Fibroblast of peridontal ligament (primary cell): ENCODE measurements around the gene CTIF.

Experiments
- DNase-seq: peaks from one replicate; pipeline ENCODE4 v3.0.0-alpha.2; 2010; ENCODE audit errors: extremely low read depth

The CTIF gene

DNA sequence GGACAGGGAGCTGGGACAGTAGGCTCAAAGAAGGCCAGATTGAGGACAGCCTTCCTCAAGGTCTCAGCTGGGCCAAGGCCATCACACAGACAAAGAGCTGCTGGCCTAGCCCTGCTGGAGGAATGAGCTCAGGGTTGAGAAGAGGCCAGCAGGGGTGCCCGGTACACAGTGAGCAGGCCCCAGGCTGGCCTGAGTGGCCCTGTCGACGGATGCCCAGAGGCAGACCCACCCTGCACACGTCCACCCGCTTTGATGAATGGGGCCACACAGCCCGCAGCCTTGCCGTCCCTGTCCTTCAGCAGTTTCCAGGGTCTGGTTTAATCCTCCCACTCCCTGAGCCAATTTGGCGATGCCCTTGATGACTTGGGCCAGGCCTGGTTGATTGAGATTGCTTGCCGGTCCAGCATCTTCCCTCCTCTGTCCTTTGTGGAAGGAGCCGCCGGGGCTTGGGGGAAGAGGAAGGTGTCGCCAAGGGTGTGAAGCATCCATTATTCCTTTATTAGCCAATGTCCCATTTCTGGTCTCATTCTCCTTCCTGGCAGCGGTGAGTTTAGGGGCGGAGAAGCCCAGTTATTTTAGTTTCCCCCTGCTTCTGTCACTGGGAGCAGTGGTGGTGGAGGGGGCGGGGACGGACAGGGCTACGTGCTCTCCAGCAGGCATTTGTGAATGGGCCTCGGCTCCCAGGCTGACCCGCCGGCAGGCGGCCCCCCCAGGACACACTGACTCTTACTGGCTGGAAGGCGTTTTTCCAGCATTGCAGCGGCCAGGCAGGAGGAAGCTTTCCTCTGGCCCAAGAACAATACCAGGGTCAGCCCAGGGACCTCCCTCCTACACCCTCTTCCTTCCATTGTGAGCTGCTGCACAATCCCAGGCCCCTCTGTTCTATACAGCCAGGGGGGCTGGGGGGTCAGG lies 141.8 kb downstream of the CTIF start:
- no peak for DNase-seq

DNA sequence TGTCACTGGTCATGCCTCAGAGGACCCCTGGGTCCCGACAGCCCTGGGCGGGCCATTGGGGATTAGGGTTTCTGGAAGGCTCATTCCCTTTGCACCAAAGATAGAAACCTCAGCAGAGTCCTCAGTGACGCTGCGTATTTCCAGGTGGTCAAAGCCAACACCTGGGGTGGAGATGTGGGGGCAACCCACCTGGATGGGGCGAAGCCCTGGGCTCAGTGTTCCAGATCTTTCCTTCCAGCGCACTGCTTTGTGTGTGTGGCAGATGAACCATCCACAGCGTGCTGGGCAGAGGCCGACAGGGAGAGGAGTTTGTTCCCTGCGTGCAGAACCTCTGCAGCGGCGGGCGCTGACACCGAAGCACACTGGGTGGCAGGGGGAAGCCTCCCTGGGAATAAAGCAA lies 143.9 kb downstream of the CTIF start:
- no peak for DNase-seq

DNA sequence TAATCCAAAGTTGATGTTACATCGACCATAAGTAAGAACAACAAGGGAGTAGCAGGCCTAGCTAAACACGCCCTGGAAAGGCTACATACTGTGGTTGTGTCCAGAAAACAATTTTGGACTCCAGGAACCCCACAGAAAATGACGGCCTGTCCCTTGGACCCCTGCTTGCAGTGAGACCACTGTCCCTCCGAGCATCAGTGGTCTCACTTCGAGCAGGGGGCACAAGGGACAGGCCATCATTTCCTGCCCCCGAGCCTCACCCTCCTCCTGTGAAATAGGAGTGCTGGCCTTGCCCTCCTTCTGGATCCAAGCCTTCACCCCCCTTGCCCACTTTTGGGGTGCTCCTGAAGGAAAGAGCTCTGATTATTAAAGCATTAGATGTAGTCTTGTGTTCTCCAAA lies 144.4 kb downstream of the CTIF start:
- DNase-seq, result no peak

DNA sequence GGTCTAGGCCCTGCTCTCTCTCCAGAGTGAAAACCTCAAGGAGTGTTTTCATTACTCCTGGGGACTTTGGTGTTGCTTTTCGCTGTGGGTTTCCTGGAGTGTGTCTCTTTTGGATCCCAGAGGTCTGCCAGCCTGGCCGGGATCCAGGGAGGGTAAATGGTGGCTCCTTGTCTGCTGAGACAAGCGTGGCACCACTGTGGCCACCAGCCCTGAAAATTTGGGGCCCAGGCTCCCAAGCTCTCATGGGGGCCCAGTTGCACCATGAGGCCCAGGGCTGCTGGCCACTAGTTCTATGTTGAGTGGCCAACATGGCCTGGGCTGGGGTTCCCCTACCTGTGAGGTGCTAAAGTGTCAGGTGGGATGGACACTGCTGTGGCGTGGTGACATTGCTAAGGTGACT lies 144.8 kb downstream of the CTIF start:
- DNase-seq, result no peak

DNA sequence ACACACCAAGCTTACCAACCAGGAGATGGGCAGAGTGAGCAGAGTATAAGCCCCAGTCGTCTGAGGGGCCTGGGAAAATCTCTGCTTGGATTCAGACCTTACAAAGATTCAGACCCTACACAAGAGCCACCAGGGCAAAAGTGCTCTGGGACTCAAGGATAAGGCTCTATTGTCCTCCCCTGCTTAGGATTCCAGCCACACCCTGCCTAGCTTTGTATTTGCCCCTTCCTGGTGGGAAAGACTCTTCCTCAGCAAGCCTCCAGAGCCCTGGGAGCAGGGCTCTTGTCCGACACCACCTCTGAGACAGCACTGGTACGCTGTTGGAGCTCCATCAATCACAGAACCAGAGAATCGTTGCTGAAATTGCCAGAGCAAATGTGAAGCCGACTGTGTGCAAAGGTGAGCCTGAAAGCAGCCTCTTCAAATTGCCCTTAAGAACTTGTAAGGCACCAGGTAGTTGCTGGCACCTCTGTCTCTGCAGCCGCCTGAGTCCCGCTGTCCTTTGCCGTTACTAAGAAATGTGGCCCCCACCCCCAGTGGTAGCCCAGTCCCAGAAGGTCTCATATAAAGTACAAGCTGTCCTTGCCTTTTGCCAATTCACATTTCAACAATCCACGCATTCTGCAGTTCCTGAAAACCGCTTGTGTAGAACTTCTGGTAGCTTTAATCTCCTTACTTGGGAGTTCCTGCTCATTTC lies 148.7 kb downstream of the CTIF start:
- no peak for DNase-seq

DNA sequence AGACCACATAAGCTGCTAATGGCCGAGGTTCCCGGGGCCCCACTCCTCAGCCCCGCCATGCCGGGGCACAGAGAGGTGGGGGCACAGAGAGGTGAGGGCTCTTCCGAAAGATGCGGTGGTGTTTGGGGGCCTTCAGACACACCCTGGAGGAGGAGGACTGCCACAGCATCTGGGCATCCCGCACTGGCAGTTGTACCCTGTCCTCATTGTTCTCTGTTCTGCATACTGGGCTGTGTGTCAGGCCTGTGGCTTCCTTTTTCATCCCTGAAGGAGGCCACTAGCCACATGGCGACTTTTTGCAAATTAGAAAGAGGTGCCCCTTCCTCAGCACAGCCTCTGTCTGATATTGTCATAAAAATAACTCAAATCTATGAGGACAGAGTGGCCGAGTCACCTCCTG lies 150.1 kb downstream of the CTIF start:
- no peak for DNase-seq

DNA sequence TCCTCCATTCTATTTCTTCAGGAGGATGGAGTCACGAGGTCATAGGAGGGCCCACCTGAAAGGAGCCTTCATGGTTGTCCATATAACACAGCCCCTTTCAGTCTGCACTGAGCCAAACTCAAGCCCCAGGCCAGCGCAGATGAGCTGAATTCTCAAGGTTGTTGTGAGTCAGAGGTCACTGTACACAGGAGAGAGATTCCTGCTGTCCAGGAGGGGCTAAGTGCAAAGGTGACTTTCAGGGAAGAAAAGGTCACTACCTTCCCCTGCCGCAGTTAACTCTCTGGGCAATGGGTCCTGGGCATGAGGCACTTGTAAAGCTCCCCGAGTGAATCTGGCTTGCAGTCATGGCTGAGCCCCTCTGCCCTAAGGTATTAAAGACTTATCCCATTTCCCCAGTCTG lies 150.7 kb downstream of the CTIF start:
- no peak for DNase-seq

DNA sequence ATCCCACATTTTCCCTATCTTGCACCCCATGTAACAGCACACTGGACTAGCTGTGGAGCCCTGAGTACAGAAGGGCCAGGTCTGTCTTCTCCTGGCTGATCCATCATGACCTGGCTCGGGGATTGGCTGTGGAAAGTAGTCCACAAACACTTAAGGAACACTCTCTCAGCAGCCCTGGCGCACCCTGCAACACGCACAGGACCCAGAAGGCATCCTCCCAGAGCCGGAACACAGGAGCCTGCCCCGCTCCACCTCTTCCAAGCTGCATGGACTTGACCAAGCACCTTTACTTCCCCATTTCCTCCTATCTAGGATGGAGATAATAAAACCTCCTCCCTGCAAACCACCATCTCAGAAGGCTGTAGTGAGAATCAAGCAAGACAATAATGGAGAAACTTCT lies 151.7 kb downstream of the CTIF start:
- DNase-seq, result no peak

DNA sequence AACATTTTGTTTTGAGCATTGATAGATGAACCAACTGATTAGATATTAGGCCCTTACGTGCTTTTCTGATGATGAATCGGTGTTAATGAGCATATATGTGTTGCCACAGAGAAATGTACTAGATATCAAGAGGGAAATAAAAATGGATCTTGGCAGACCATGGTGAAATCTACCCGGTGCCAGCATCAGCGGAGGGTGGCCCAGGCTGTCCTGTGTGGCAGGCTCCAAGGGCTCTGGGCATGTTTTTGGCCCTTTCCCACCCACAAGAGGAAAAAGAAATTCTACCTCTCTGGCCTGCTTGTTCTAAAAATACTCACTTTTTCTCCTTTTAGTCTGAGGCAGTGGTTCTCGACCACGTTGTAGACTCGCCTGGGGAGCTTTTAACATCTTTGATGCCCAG lies 154.2 kb downstream of the CTIF start:
- no peak for DNase-seq

DNA sequence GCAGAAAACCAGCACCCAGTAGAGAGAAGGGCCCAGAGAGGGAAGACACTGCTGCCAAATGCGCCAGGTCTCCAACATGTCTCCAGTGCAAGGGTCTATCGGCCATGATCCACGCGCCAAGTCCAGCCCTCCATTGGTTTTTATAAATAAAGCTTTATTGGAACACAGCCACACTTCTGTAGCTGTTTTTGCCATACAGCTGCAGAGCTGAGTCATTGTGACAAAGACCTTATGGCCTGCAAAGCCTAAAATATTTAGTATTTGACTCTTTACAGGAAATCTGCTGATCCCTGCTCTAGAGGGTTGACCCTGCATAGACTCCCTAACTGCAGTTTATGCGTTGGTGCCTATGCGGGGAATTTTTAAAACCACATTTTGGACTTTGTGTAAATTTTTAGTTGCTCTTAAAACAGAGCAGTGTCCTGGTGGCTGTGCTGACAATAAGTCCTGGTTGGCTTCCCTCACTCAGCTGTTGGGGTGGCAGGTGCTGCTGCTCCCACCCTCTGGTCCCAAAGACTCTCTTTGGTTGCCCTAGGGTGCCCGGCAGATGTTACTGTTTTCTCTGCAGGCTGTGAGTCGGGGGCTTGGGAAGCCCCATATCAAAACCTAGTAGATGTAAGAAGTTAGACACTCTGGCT lies 154.9 kb downstream of the CTIF start:
- peak; percentile 61 for DNase-seq

DNA sequence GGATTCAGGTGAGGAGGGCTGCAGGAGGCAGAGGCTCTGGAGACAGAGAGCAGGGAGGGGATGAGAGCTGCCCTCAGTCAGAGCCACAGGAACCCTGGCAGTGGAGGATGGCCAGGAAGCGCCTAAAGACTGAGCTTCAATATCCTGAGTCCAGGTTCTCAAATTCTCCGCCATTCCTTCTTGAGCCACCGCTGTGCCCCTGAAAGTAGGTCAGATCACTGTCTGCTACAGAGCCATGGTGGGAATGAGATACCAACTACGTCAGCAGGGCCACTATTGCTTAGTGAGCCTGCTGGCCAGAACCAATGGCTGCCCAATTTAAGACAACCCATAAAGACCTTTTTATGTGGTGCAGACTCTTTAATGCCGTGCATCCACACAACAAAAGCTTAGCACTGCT lies 155.5 kb downstream of the CTIF start:
- no peak for DNase-seq

DNA sequence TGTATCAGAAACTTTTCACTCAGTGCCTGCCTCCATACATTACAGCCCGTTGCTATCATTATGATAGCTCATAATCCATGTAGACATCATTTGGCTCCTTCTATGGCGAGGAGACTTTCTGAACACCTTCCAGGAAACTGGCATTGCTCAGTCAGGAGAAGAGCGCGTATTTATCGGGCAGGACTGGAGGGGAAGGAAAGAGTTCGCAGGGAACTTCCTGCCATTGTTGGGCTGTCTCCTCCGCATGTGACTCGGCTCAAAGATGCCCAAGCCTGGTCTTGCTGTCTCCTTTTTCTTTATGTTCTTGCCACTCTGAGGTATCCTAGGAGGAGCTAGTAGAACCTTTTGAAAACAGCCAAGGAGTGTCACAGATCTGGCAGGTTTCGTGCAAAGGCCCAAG lies 156.8 kb downstream of the CTIF start:
- no peak for DNase-seq

DNA sequence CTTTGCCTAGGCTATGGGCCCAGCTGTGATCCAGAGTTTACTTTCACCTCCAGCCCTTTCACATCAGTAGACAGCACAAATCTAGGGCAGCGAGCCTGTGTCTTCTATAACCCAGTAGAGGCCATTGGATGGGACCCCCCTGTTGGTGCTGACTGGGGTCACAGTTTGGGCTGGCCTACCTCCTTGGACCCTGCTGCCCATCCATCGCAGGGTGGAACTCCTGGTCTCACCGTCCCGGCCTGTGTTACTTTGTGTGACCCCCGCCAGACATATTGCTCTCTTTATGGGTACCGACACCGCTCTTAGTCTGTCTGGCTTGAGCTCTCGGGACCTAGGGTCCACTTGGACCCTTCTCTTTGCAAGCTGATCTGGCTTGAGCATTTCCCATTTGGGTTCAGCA lies 157.4 kb downstream of the CTIF start:
- no peak for DNase-seq

DNA sequence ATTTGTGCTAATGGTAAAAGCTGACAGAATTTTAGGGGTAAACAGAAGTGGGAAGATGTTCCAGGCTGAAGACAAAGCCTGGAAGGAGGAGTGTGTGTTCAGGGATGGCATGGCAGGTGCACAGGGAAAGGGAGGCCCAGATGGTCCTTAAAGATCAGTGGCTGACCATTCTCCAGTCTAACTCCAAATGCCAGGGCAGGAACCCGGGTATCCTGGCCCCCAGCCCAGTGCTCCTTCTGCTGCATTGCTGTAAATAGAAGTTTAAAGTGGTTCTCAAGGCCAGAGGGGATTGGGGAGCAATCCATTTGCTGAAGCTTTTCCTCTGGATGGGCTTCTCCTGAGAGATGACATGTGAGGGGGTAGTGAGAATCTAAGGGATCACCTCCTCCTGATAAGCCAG lies 158.6 kb downstream of the CTIF start:
- no peak for DNase-seq

DNA sequence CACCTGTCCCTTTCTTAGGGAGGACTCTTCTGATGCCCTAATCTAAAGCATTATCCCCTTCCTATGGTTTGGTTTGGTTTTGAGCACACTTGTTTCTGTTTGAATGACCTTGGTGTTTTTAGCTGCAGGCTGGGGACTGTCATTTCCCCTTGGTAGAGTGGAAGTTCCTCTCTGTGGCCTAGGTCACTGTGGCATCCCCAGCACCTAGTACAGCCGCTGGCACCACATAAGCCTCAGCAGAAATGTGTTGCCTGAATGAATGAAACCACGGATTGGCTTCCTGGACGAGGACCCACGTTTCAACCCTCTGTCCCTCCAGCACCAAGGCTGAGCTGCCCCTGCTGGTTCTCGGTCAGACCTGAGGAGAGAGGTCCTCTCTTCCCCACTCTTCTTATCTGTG lies 159.9 kb downstream of the CTIF start:
- no peak for DNase-seq

DNA sequence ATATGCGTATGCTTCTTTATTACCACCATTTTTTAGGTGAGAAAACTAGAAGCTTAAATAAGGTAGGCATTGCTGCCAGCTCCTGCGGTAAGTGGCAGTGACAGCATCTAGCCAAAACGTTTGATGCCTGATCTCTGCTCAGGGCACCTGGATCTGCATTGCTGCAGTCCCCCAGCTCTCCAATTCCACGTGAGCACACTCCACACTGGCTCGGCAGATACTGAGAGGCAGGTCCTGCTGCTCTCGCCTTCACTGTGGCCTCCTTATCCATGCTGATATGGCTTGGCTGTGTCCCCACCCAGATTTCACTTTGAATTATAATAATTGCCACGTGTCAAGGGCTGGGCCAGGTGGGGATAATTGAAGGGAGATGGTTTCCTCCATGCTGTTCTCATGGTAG lies 160.9 kb downstream of the CTIF start:
- no peak for DNase-seq

DNA sequence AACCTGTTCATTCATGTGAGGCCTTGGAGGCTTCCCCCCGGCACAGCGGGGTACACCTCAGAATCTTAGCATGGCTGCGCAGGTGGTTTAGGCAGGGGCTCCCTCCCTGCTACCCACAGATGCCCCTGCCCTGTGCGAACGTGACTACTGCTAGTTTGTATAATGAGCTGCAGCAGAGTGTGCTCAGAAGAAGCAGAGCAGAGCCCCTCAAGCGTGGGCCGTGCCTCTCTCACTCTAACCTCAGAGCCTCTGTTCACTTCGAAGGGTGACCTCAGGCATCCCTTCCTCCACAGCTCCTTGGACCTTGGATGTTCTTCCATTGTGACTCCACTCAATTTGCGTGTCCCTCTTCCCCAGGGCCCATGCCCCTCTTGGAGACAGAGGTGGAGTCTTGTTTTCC lies 161.6 kb downstream of the CTIF start:
- DNase-seq, result no peak

DNA sequence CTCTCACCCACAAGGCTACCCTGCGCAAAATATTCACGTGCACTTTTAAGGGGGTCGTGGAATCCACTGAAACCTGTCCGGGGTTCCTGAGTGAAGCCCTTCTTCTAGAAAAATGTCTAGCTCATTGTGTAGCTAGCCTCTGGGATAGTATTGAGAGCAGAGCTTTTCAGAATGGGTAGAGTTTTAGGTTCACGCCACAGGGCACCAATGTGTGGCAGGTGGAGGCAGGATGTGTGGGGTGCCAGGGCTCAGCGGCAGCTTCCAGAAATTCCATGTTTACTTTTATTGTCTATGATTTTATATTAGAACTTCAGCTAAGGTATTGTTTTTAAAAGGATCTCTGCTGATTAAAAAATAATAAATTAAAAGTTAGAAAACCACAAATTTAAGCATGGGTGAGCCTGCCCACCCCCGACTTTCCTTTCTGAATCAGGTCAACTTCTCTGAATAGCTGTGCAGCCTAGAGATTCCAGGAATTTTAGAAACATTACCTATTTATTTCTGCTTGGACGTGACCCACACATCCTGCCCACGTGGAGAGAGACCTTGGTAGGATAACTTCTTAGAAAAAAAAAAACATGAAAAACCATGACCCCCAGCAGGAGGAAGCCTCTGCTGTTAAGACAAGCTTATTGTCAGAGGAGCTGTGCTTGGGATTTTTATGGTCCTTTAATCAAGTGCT lies 163.7 kb downstream of the CTIF start:
- DNase-seq, result no peak

DNA sequence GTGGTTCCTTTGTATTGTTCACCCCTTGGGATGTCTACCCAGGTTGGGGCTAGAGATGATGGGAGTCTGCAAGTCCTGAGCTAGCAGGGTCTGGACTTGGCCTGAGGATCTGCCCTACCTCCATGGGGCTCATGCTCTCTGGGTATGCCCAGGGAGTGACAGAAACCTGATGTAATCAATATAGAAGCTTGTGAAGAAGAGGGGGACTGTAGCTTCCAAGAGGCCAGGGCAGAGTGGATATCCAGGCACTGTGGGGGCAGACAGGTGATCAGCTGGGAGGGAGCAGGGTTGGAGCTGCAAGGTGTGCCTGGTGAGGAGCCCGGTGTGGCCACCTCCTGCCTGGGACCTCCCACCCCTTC lies 164.2 kb downstream of the CTIF start:
- DNase-seq, result no peak

DNA sequence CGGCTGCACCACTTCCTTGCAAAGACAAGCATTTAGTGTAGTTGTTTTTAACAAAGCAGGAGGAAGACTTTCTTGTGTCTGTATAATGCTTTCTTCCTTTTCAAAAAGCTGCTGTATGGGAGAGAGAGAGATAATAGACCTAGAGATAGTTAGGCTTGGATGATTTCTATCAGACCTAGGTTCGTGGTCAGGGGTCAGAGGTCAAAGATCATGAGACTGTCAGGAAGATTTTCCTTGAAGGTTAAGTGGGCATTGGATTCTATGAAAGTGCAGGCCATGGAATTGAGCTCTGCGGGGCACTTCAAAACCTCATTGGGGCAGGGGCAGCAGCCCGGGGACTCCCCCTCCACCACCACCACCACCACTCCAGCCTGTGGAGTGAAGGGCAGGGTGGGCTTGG lies 164.6 kb downstream of the CTIF start:
- DNase-seq, result no peak

DNA sequence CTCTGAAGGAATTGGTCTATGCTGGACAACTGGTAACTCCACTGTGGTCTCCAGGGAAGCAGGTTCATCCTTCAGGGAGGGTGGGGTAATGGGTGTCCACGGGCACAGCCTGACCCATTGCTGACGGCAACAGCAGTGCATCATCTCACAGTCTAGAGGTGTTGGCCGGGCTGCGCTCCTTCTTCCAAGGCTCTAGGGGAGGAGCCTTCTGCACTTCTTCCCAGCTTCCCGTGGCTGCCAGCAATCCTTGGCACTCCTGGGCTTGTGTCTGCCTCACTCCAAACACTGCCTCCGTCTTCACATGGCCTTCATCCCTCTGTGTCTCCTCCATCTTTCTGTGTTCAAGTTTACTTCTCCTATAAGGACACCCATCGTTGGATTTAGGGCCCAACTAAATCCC lies 166.2 kb downstream of the CTIF start:
- DNase-seq, result no peak

DNA sequence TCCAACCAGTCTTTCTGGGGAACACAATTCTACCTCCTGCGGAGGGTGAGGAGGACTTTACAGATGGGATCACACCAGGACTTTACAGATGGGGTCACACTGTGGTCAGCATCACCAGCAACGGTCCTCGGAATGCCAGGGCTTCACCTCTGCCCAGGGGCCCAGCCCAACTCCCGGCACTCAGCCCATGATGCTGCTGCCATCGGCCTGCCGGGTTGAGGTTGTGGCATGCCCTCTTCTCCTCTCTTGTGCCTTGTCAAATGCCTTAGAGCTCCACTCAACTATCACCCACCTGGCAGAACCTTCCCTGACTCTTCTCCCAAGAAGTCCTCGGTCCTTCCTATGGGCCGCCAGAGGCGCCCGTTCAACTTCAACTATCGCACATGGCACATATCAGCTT lies 166.7 kb downstream of the CTIF start:
- no peak for DNase-seq
